Activated CD4-positive, CD25-positive, alpha-beta regulatory T cell treated with anti-CD3 and anti-CD28 coated beads, Interleukin-2, amount 50 U/mL, for 16 hours (primary cell): ENCODE measurements around the gene SMARCD3.

Experiments used
- DNase-seq: peaks from one replicate; pipeline ENCODE4 v3.0.0-alpha.2; 2020; ENCODE audit warnings: low read depth, low spot score

The SMARCD3 gene

DNA sequence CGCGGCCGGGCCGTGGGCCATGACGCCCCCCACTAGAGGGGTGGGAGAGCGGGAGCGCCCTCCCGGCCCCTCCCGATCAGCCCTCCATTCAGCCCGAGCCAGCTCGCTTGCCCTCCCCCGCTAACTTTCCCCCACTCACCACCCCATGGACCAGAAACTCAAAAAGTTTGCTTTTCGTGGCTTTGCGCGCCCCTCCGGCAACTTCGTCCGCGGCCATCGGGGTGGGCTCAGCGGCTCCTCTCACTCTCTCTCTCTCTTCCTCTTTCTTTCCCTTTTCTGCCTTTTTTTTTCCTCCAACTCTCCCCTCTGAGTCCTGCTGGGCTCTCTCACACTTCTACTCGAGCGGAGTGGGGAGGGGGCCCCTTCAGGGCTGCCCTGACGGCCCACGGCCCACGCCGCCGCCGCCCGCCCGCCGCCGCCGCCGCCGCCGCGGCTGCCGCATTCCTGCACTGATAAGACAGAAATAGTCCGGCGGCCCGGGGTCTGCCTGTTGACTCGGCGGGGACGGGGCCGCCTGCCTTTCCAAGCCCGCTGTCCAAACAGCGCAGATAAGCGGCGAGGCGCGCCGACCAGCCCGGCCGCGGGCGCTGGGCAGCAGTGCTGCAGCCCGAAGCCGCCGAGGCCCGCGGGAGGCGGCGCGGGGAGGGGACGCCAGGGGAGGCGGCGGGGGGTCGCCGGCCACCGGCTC lies at the start of gene SMARCD3:
Gene SMARCD3, minus strand, starts transcription at position 349 of the 688 bp plus-strand sequence. Its CDS starts 132 bp downstream, at position 217.
- no peak for DNase-seq

DNA sequence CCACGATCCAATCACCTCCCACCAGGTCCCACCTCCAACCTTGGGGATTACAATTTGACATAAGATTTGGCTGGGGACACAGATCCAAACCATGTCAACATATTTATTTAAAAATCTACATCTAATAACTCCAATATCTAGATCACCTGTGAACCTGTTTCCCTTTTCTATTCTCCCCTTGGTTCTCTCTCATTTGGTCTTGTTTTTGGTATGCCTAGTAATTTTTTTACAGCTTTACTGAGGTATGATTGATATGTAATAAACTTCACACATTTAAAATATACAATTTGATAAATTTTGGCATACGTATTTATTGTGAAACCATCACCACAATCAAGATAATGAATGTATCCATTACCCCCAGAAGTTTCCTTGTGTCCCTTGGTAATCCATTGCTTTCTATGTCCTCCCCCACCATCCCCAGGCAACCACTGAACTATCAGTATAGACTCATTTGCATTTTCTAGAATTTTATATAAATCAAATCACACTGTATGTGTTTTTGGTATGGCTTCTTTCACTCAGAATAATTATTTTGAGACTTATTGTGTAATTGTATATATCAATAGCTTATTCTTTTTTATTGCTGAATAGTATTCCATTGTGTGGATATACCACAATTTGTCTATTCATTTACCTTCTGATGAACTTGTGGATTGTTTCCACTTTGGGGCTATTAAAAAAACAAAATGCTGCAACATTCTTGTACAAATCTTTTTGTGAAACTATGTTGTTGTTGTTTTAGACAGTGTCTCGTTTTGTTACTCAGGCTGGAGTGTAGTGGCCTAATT lies 47.9 kb upstream of the SMARCD3 start:
- no peak for DNase-seq

DNA sequence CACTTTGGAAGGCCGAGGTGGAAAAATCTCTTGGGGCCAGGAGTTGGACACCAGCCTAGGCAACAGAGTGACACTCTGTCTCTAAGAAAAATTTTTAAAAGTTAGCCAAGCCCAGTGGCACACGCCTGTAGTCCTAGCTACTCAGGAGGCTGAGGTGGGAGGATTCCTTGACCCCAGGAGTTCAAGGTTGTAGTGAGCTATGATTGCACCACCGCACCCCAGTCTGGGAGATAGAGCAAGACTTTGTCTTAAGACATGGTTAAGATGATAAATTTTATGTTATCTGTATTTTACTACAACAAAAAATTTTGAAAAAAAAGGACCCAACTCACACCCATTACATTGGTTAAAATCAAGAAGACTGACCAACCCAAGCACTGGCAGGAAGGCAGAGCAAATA lies 44.4 kb upstream of the SMARCD3 start:
- DNase-seq, result no peak

DNA sequence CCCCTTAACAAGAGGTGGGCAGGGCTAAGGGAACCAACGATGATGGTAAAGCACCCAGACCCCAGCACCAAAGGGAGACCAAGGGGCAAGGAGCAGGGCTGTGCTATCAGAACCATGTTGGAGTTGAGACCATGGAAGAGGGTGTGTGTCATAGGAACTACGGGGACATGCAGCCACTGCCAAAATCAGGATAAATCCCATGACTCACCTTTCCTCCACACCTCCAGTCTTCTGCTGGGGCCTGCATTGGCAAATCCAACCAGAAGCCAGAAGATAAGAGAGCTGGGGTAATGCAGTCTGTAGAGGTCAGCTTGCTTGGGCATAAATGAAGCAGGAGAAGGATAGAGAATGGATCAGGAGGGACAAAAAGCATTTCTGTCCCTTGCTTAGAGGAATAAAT lies 42.7 kb upstream of the SMARCD3 start:
- DNase-seq, result no peak

DNA sequence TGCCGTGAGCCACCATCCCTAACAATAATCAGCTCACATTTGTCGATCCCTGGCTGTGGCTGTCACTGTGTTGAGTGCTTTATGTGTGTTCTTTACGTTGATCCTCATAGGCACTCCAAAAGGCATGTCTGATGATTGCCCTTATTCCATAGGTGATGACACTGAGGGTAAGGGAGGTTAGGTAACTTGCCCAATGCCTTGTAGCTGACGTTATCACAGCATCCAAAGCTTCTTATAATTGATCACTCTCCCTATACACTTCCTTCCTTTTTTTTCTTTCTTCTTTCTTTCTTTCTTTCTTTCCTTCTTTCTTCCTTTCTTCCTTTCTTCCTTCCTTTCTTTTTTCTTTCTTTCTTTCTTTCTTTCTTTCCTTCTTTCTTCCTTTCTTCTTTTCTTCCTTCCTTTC lies 41.9 kb upstream of the SMARCD3 start:
- DNase-seq, result no peak

DNA sequence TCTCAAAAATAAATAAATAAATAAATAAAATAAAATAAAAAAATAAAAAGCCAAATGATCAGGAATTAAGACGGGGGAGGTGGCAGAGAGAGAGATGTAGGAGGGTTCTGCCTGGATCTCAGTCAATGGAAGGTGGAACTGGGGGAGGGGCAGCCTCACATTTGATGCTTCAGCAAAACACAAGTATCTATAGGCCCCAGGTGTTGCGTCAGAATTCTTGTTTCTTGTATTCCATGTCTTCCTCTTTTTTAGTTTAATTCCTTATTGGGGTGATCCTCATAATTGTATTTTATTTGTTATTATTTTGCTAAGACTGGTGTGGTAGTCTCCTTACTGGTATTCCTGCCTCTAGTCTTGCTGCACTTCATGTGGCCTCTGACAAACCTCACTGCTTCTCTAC lies 41.4 kb upstream of the SMARCD3 start:
- no peak for DNase-seq

DNA sequence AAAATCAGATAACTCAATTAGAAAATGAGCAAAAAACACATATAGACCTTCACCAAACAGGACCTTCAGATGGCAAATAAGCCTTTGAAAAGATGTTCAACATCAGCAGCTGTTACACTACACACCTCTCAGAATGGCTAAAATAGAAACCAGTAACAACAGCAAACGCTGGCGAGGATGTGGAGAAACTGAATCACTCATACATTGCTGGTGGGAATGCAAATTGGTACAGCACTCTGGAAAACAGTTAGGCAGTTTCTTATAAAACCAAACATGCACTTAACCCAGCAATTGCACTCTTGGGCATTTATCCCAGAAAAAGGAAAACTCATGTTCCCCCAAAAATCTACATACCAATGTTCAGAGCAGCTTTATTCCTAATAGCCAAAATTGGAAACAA lies 37.7 kb upstream of the SMARCD3 start:
- DNase-seq, result no peak

DNA sequence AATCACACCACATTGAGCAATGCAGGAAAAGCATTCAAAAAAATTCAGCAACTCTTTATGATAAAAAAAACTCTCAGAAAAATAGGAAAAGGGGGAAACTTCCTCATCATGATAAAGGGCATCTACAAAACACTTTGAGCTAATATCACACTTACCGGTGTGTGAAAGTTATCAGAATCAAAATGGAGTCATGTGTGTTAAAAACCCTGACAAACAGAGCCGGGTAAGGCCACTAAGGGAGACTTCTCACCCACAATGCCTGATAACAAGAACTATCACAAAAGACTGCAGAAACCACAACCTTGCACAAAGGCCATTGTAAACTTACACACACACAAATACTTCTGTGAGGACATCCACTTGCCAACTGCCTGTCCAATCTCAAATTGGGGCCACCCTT lies 34.8 kb upstream of the SMARCD3 start:
- no peak for DNase-seq

DNA sequence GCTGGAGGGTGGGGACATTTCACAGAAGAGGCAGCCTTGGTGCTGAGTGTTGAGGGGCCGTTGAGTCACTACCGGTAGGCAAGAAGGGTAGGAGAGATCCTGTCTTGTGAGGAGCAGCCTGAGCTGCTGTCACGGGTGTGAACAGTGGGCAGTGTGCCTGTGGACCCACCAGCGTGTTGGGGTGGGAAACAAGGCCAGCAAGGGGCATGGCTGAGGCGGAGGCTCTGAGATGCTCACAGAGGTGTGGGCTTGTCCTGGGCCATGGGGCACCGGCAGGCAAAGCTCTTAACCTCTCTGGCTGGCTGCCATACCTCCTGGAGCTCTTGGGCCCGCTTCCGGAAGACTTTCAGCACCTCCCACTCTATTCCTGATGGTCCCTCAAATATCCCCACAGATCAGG lies 33.6 kb upstream of the SMARCD3 start:
- no peak for DNase-seq

DNA sequence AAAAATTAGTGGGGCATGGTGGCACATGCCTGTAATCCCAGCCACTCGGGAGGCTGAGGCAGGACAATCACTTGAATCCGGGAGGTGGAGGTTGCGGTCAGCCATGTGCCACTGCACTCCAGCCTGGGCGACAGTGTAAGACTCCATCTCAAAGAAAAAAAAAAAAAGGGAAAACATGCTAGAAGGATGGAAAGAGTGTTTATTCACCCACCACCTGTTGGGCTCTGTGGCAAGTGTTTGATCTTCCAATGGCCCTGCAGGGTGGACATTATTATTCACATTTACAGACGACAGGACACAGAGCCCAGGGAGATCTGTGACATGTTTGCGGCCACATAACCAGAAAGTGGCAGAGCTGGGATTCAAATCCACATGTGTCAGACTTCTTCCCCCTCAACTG lies 33.2 kb upstream of the SMARCD3 start:
- no peak for DNase-seq

DNA sequence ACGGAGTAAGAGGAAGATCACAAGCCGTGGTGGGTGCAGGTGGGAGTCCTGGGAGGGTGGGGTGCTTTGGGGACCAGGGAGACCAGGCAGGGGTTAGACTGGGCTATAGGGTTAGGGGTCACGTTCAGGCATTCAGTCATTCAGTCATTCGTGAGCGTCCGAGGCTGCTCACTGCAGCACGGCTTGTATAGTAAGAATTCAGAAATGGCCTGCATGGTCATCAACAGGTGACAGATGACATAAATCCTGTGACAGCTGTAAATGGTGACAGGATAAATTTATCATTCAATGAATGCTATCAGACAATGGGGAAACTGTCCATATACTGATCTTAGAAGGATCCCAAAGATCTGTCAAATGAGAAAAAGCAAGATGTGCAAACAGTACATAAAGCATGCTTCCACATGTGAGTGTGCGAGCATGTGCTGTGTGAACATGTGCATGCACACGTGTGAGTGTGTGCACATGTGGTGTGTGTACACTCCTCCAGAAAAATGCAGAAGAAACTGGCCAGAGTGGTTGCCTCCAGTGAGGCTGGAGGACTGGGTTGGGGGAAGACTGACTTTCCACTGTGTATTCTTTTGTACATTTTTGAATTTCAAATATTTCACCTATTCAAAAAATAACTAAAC lies 32.0 kb upstream of the SMARCD3 start:
- no peak for DNase-seq

DNA sequence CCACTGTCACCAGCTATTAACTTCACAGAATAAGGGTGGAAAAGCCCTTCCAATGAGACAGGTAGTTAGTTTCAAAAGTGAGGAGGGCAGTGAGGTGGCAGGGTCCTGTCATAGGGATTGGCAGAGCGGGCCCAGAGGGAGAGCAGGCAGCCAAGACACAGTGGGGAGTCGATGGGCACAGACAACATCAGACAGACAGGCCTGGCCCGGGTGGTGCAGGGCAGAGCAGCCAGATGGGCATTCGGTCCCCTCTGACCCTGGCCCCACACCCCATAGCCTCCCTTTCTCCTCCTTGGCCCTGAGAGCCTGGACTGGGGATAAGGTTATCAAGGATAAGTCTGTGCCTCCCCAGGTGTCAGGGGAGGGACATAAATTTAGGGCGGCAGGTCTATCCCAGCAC lies 31.4 kb upstream of the SMARCD3 start:
- DNase-seq, result no peak

DNA sequence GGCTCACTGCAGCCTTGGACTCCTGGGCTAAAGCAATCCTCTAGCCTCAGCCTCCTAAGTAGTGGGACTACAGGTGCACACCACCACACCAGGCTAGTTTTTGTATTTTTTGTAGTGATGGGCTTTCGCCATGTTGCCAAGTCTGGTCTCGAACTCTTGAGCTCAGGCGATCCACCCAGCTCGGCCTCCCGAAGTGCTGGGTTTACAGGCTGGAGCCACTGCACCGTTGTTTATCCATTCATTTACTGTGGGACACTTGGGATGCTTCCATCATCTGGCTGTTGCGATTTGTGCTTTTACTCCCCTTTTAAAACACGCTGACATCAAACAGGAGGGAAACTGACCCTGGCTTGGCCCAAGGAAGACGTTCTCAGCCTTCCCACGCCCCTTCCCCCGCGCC lies 30.5 kb upstream of the SMARCD3 start:
- no peak for DNase-seq

DNA sequence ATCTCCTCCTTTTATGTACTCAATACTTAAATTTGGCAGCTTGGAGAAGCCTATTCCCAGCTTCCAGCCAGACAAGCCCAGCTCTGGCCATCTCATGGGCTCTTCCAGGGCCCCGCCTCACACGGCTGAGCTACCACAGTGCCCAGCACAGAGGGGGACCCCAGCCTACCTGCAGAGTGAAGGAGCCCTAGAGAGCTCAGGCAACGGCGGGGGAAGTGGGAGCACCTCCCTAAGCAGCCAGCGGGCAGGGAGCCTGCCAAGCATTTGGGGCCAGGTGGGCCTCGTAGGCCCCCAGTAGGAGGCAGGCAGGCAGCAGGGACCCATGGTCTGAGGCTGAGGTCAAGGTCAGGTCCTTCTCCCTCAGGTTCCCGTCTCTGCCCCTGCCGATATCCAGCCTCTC lies 29.1 kb upstream of the SMARCD3 start:
- DNase-seq, result no peak

DNA sequence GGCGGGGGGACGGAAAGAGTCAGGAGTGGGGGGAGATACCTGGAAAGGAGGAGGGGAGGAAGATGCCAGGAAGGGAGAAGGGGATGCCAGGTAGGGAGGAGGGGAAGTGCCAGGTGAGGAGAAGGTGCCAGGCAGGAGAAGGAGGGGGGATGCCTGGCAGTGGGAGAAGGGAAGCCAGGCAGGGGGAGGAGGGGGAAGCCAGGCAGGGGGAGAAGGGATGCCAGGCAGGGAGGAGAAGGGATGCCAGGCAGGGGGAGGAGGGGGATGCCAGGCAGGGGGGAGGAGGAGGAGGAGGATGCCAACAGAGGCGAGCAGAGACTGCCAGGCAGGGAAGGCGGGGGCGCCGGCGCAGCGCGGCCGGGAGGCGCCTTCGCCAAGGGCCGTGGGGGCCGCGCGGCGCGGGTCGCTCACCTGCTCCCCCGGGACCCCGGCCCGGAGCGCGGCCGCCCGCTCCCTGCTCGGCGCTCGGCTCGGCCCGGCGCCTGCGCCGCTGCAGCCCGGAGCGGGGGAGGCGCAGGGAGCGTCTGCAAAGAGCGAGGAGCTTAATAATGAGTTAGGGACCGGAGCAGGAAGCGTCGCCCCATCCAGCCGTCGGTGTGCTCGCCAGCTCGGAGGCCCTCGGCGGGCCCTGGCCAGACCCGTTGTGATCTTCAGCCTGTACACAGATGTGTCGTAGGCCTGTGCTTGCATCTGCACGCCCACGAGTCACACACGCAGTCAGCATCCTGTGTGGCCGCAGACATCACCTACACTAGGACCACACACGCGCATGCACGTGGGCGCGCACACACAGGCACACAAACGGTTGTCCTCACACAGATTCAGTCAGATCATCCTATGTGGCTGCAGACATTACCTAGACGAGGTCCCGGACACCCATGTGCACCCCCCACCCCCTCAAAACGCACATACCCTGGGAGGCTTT lies 28.4 kb upstream of the SMARCD3 start:
- no peak for DNase-seq

DNA sequence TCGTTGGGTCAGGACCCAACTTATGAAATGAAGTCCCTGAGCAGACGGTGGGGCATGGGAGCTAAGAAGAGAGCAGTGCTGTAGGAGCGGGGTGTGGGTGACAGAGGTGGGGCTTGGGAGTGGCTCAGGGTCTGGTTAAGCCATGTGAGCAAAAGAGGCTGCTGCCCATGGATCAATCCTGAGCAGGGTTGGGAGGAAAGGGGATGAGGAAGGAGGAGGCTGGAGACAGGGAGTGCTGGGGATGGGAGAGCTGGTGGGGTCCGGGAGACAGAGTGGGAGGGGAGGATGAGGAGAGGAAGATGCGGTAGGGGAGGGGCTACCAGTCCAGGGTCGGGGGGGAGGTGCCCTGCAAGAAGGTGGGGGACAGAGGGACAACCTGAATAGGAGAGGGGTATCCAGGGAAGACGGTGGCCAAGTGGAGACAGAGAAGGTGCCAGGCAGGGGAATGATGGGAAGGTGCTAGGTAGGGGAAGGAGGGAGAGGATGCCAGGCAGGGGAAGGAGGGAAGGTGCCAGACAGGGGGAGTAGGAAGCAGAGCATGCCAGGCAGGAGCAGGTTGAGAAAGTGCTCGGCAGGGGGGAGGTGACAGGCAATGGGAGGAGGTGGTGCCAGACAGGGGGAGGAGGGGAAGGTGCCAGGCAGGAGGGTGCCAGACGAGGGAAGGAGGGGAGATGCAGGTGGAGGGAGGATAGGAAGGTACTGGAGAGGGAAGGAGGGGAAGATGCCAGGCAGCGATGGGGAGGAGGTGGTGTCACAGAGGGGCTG lies 27.5 kb upstream of the SMARCD3 start:
- no peak for DNase-seq

DNA sequence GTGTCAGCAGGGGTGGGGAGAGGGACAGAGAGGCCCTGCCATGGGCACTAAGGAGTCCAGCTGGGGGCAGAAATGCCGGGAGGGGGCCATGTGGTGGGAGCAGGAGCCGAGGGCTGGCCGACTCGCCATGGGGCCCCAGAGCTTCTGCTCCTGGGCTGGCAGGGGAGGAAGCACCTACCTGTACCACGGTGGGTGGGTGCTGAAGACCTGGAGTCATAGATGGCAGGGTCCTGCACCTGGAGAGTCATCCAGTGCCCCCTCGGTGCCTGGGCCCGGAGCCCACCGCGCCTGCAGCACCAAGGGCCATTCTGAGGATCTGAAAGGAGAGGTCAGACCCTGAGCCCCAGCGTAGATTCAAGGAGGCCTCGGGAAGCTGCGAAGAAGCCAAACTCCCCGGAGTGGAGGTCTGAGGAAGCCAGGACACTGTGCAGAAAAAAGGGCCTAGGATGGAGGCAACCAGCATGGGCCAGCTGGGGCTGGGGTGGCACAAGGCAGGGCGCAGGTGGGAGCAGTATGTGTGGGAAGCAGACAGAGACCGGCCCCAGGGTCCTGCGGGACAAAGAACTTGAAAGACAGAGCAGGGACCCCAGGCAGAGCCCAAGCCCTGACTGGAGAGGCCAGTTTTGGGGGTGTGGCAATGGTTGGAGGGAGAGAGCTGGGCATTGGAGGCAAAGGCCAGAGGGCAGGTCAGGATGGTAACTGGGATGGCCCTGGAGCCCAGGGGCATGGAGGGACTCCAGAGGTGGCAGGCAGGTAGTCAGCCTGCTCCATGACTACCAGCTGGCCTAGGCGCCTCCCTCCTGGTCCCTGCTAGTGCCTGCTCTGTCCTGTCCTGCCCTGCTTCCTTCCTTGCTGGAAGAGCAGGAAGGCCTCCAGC lies 26.7 kb upstream of the SMARCD3 start:
- DNase-seq, result no peak

DNA sequence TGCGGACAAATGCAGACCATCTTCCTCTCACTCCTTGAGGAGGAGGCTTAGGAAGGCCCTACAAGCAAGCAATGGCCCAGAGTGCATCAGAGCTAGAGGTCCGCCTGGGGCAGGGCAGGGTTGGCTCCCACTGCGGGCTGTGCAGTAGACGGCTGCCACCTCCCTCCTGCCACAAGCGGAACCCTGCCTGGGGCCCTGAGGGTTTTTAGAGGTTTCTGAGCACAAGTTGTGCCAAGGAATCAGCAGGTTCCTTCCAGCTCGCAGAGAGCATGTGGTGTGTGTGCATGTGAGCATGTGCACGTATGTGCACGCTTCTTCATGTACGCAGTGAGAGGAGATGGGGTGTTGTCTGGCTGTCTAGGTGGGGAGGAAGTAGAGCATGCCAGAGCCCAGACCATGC lies 25.9 kb upstream of the SMARCD3 start:
- DNase-seq, result no peak

DNA sequence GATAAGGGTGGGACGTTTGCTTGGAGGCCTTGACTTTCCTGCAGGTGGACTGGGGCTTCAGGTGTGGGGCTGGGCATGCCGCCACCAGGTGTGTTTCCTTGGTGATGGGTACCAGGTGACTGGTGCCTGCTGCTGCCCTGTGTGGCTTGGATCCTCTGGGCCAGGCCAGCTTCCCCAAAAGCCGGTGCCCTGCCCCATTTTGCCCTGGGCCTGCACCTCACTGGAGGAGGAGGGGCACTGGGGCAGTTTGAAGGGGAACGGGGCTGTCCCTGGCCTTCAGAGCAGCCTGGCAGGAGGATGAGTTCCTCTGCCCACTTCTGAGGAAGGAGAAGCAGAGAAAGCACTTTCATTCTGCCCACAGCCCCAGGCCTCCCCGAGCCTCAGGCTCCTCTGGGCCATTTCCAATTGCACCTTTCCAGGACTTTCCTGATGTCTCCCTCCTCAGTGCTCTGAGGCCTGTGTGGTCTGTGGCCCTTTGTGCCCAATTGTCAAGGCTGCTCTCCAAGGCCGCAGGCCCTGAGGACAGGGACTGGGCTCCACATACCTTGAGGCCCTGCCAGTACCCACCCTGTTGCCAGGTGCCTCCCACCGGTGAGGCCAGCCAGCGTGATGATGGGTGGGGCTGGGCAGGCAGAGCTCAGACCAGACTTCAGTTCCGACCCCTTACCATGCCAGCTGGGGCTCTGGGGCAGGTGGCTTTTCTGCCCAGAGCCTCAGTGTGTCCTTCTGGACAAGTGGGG lies 25.3 kb upstream of the SMARCD3 start:
- DNase-seq, result no peak
